ENCODE measurements around the gene CIAO2A. TPM values are rescaled to one million over a fixed set of nuclear protein-coding genes. Genes with fewer than 3 reads are reported as not detected.
A peak's percentile ranks its signal among the peaks of the same experiment; 100 is the strongest.
"Not testable (repeated sequence)": the region's sequence is repeated elsewhere in the genome, so short reads cannot be mapped to it uniquely, and the experiment has no call there.

The CIAO2A gene
- total and polyA plus RNA-seq, 5 experiments from 2014 or later: 27.5 to 84.8 (median 54.8) TPM

DNA sequence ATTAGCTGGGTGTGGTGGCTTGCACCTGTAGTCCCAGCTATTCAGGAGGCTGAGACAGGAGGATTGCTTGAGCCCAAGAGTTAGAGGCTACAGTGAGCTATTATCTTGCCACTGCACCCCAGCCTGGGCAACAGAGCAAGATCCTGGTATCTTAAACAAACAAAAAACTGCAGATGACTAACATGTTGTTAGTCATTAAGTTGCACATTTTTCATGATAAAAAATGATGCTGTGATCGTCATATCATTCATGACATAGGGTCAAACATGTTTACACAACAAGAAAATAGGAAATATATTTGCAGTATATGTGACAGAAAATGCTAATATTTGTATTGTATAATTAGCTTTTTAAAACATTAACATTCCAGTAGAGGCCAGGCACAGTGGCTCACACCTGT lies 27.2 kb downstream of the CIAO2A start:
- ATAC-seq (no peak), DNase-seq (no peak)
- H3K27me3 Mint-ChIP-seq: no peaks in the 10 kb centered on the region
- peaks cover 0 to 3% (median 0%) of the 10 kb centered on the region in 3 donors for H3K36me3 Mint-ChIP-seq
- H3K4me3 Mint-ChIP-seq: no peak overlapping the region
- H3K27ac Mint-ChIP-seq: no peak overlapping the region
- peaks cover 6 to 13% (median 8%) of the 10 kb centered on the region in 4 donors for H3K4me1 Mint-ChIP-seq
- POLR2A ChIA-PET: interaction anchor here (1.3 to 2.0 kb wide), 2 partner anchors 121 to 314 kb away, joined by 3 to 12 read pairs; no protein-coding TSS in a partner anchor
- H3K9me3 Mint-ChIP-seq: no peaks in the 10 kb centered on the region

- H3K27ac Mint-ChIP-seq: no peak overlapping the region
- POLR2A ChIA-PET: no interaction called here
- no peak for ATAC-seq
Observed at GRCh38 chr15:64060716-64061115, 32.9 kb downstream of the CIAO2A start.

DNA sequence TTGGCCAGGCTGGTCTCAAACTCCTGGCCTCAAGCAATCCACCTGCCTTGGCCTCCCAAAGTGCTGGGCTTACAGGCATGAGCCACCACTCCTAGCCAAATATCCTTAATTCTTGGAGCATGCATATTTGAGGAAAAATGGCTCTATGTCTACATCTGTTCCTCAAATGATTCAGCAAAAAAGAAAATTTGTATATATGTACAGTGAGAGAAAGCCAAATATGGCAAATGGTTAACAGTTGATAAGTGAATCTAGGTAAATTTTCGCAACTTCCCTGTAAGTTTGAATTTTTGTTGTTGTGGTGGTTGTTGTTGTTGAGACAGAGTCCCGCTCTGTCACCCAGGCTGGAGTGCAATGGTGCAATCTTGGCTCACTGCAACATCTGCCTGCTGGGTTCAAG lies 34.5 kb downstream of the CIAO2A start:
- H3K4me3 Mint-ChIP-seq, DNase-seq, H3K27ac Mint-ChIP-seq, ATAC-seq, POLR2A ChIA-PET, H3K4me1 Mint-ChIP-seq, H3K36me3 Mint-ChIP-seq, H3K27me3 Mint-ChIP-seq, H3K9me3 Mint-ChIP-seq: not testable (repeated sequence)

More at GRCh38 chr15:64060716-64061115, 32.9 kb downstream of the CIAO2A start:
- H3K9me3 Mint-ChIP-seq: peaks cover 0 to 2% (median 0%) of the 10 kb centered on the region in 9 donors
- DNase-seq: no peak
- H3K4me3 Mint-ChIP-seq: no peak overlapping the region
- no peaks in the 10 kb centered on the region for H3K36me3 Mint-ChIP-seq
- H3K27me3 Mint-ChIP-seq: no peaks in the 10 kb centered on the region
- H3K4me1 Mint-ChIP-seq: no peaks in the 10 kb centered on the region

- H3K27me3 Mint-ChIP-seq: no peaks in the 10 kb centered on the region
- no peak overlapping the region for H3K4me3 Mint-ChIP-seq
- no peaks in the 10 kb centered on the region for H3K4me1 Mint-ChIP-seq
- no peaks in the 10 kb centered on the region for H3K36me3 Mint-ChIP-seq
- POLR2A ChIA-PET: no interaction called here
- peaks cover 0 to 2% (median 0%) of the 10 kb centered on the region in 9 donors for H3K9me3 Mint-ChIP-seq
- ATAC-seq (no peak), DNase-seq (no peak)
- no peak overlapping the region for H3K27ac Mint-ChIP-seq
Observed at GRCh38 chr15:64058279-64058678, 35.4 kb downstream of the CIAO2A start.

DNA sequence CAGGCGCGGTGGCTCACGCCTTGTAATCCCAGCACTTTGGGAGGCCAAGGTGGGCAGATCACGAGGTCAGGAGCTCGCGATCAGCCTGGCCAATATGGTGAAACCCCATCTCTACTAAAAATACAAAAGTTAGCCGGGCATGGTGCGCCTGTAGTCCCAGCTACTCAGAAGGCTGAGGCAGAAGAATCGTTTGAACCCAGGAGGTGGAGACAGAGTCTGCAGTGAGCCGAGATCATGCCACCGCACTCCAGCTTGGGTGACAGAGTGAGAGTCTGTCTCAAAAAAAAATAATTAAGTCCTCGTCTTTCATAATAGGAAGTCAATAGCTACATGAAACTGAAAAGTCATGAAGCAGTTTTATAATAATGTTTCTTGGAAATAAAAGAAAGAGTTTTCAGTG lies 40.0 kb downstream of the CIAO2A start:
- H3K4me1 Mint-ChIP-seq: peaks cover 0 to 11% (median 1%) of the 10 kb centered on the region in 4 donors
- H3K4me3 Mint-ChIP-seq, DNase-seq, H3K36me3 Mint-ChIP-seq, POLR2A ChIA-PET, H3K27ac Mint-ChIP-seq, H3K27me3 Mint-ChIP-seq, ATAC-seq, H3K9me3 Mint-ChIP-seq: not testable (repeated sequence)

DNA sequence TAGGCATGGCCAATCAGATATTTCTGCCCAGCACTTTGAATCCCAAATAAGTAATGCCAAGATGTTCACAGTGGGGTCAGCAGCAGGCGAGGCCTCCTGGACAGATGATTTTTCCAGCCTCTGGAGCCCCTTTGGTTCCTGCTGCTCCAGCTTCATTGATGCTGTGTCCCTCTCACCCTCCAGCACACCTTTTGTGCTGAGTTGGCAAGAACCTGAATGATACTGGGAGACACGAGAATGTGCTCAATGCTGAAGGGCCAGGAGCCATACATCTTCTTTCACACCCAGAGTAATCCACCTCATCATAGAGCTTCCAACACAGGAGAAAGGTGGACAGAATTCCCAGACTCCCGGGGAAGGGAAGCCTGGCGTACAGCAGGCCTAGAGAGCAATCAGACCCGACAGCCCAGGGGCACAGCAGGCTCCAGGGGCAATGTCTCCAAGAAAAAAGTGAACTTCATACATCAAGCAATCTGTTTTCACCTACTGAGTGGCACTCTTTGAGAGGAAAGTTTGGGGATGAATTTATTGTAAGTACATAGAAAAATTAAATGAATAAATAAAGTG lies 40.6 kb downstream of the CIAO2A start:
- Mint-ChIP-seq H3K27me3 (peaks cover 4 to 13% (median 10%) of the 10 kb centered on the region in 5 donors), H3K27ac (no peak overlapping the region), H3K9me3 (no peaks in the 10 kb centered on the region), H3K4me3 (no peak overlapping the region), H3K36me3 (no peaks in the 10 kb centered on the region), H3K4me1 (peaks cover 0 to 17% (median 1%) of the 10 kb centered on the region in 4 donors)
- ATAC-seq: no peak
- no peak for DNase-seq
- POLR2A ChIA-PET: no interaction called here

DNA sequence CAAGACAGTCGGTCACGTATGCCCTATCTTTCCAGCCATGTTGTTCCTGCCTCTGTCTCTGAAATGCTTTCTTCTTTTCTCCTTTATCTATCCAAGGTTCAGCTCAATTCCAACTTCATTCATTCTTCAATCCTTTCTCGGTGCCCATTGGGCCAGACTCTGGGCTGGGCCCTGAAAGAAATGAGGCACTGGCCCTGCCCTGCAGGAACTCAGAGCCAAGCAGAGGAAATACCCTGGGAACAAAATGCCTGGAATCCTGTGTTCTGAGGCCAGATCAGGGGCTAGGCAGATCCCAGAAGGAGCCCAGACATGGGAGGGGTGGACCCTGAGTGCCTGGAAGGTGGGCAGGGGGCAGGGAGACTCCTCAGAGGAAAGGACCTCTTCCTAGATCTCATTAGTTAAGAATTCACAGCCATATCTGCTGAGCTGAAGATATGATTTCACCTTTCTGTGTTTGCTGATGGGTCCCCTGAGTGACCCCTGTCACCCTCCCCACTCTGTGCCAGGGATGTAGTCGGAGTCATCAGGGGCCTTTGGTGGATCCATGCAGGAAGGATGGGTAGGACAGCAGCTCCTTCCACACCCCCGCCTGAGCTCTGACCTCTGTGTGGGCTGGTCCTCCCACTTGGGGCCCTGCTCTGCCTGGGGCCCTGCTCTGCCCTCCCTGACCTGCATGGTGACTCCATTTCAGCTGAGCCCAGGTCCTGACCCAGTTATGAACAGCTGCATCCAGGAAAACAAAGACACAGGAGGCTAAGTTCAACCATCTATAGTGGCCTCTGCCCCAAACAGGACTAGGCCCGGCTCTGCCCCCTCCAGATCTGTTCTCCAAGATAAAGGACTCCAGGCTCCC lies 42.0 kb downstream of the CIAO2A start:
- H3K27me3 Mint-ChIP-seq: peaks cover 4 to 21% (median 15%) of the 10 kb centered on the region in 5 donors
- no peak for ATAC-seq
- DNase-seq: no peak
- H3K36me3 Mint-ChIP-seq: no peaks in the 10 kb centered on the region
- H3K27ac Mint-ChIP-seq: no peak overlapping the region
- POLR2A ChIA-PET: no interaction called here
- no peak overlapping the region for H3K4me3 Mint-ChIP-seq
- peaks cover 4 to 28% (median 5%) of the 10 kb centered on the region in 4 donors for H3K4me1 Mint-ChIP-seq
- no peaks in the 10 kb centered on the region for H3K9me3 Mint-ChIP-seq

DNA sequence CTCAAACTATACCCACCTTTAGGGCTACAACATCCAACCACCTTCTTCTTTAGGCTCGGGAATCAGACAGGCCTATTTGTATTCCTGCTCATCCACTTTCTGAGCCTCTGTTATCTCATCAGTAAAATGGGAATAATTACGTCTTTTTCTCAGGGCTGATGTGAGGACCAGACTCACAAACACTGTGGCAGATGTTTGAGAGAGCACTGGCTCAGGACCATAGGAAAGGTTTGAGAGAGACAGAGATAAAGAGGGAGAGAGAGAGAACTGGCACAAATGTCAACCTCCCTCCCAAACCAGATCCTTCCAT lies 42.6 kb downstream of the CIAO2A start:
- peaks cover 4 to 21% (median 16%) of the 10 kb centered on the region in 5 donors for H3K27me3 Mint-ChIP-seq
- no peak for DNase-seq
- H3K4me3 Mint-ChIP-seq: no peak overlapping the region
- no peak for ATAC-seq
- POLR2A ChIA-PET: no interaction called here
- H3K27ac Mint-ChIP-seq: no peak overlapping the region
- no peaks in the 10 kb centered on the region for H3K36me3 Mint-ChIP-seq
- H3K9me3 Mint-ChIP-seq: no peaks in the 10 kb centered on the region
- peaks cover 5 to 30% (median 6%) of the 10 kb centered on the region in 4 donors for H3K4me1 Mint-ChIP-seq

GRCh38 chr15:64050281-64051092 lies 43.2 kb downstream of the CIAO2A start:
- Mint-ChIP-seq H3K4me1 (peaks cover 5 to 33% (median 7%) of the 10 kb centered on the region in 4 donors), H3K36me3 (no peaks in the 10 kb centered on the region), H3K27ac (peak overlapping the region in 2 of 10 donors; percentile 22 to 34), H3K4me3 (no peak overlapping the region), H3K9me3 (no peaks in the 10 kb centered on the region), H3K27me3 (peaks cover 4 to 21% (median 17%) of the 10 kb centered on the region in 5 donors)
- ATAC-seq: no peak
- POLR2A ChIA-PET: no interaction called here
- no peak for DNase-seq

GRCh38 chr15:64048781-64049460 lies 44.7 kb downstream of the CIAO2A start:
- DNase-seq: no peak
- no peaks in the 10 kb centered on the region for H3K36me3 Mint-ChIP-seq
- POLR2A ChIA-PET: interaction anchor here (0.9 kb wide), 1 partner anchor 45 kb away, joined by 3 read pairs; the partner anchor contains the start of gene CIAO2A
- H3K4me1 Mint-ChIP-seq: peaks cover 5 to 48% (median 9%) of the 10 kb centered on the region in 4 donors
- no peaks in the 10 kb centered on the region for H3K9me3 Mint-ChIP-seq
- peak overlapping the region in 1 of 10 donors; percentile 41 for H3K27ac Mint-ChIP-seq
- ATAC-seq: no peak
- peaks cover 4 to 21% (median 18%) of the 10 kb centered on the region in 5 donors for H3K27me3 Mint-ChIP-seq
- H3K4me3 Mint-ChIP-seq: peak overlapping the region in 2 of 10 donors; percentile 1 to 55

DNA sequence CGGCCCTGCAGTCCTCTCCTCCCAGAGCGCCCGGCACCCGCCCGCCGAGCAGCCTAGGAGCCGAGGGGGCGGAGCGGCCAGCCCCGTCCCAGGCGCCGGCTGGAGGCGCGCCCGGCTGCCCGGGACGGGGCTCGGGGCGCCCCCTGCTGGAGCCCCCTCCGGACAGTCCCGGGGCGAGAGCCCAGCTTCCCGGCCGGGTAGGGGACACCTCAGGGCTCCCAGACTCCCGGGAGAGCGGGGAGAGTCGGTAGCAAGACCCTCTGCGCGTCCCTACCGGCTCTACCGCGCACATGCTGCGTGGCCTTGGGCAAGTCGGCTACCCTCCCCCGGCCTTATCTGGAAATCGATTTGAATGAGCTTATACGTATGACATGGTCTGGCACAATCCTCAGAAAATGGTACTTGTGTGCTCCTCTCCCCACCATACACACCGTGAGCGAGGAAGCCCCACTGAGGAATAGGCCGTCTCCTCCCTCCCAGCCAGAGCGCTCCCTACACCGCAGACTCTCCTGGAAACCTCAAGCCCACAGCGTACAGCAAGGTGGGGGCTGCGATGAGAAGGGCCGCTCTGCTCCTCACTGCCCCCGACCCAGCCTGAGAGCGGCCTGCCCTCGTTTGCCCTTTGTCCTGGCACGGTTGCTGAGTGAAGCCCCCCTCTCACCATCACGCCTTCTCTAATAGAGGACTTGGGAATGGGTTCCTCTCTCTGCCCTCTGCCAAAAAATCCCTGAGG lies 47.1 kb downstream of the CIAO2A start, which contains the start of gene DAPK2:
DAPK2 (minus strand) TSS at position 65 of the 733 bp plus-strand sequence. CDS start 6,224 bp downstream, outside the sequence.
- POLR2A ChIA-PET: interaction anchor here (0.6 to 1.7 kb wide), 5 partner anchors 10 to 436 kb away, joined by 3 to 6 read pairs (median 5); no protein-coding TSS in a partner anchor
- peak within 1 kb of the TSS; percentile 71 to 88 (median 84) for H3K4me3 Mint-ChIP-seq
- no peaks in the 10 kb centered on the region for H3K36me3 Mint-ChIP-seq
- ATAC-seq (peak; percentile 84 to 88), DNase-seq (peak; percentile 41 to 76 (median 66))
- peaks cover 5 to 49% (median 9%) of the 10 kb centered on the region in 4 donors for H3K4me1 Mint-ChIP-seq
- H3K27me3 Mint-ChIP-seq: peaks cover 4 to 21% (median 18%) of the 10 kb centered on the region in 5 donors
- no peaks in the 10 kb centered on the region for H3K9me3 Mint-ChIP-seq
- H3K27ac Mint-ChIP-seq: peak within 1 kb of the TSS in 9 of 10 donors; percentile 19 to 92 (median 73)
